ENCODE data around the gene OR1J1. TPM values are rescaled to one million over a fixed set of nuclear protein-coding genes. Genes with fewer than 3 reads are reported as not detected.

The OR1J1 gene
- total and polyA plus RNA-seq, 8 donors: not detected

DNA sequence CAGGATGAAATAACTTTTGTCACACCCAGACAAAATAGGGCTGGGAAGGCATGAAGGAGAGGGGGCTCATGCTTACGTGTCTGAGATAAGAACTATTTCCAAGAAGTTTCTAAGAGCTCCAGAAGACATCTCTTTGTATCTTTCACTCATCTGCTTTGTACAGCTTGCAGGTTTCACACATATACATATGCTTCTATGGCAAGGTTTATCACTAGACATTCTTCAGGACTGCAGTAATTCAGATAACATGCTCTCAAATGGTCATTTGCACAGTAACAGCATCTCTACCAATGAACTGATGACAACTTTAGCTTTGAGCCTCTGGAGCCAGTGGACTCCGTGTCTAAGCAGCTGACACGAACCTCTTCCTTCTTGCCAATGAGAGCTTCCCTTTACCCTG, 3.2 kb downstream of the OR1J1 start:
- no peak for TF ChIP-seq EP300 (IDR thresholded peaks at IDR 0.05)
- intact Hi-C loops (cut with DNase I; ENCODE audit: low total_unique reads): no loop called here
- H3K9me3 ChIP-seq: no peaks in the 10 kb centered on the region
- no peaks in the 10 kb centered on the region for H3K27me3 ChIP-seq
- H3K36me3 ChIP-seq: no peaks in the 10 kb centered on the region
- no peak overlapping the region for H3K27ac ChIP-seq
- 60 to 79% (median 72%) methylated on average over 3 of the region's 3 CpGs for WGBS, 5 donors
- H3K4me1 ChIP-seq: no peaks in the 10 kb centered on the region
- no peak overlapping the region for H3K4me3 ChIP-seq
- no peak for DNase-seq

DNA sequence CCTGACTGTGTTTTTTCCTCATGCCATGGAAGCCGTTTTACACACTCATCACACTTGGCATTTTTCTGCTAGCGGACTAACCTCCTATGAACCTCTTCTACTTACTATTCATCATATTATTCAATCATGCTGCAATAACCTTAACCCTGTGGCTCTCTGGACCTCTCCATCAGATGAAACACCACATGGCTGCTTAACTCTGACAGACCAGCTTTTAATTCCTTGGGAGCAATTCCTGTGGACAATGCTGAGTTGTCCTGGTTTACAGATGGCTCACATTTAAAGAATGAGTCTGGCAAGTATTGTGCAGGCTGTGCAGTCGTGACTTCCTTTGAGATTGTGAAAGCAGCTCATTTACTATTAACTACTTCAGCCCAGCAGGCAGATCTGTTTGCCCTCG, 9.0 kb downstream of the OR1J1 start:
- DNase-seq: no peak
- Histone ChIP-seq H3K9me3 (no peaks in the 10 kb centered on the region), H3K27ac (no peak overlapping the region), H3K27me3 (no peaks in the 10 kb centered on the region), H3K36me3 (no peaks in the 10 kb centered on the region), H3K4me3 (no peak overlapping the region), H3K4me1 (peaks cover 0 to 21% (median 13%) of the 10 kb centered on the region in 4 donors)
- no peak for TF ChIP-seq POLR2A (IDR thresholded peaks at IDR 0.05)
- no peak for TF ChIP-seq EP300 (IDR thresholded peaks at IDR 0.05)
- 48 to 62% (median 53%) methylated on average over 4 of the region's 4 CpGs for WGBS, 5 donors
- intact Hi-C loops (cut with DNase I; ENCODE audit: low total_unique reads): loop anchor here (10.0 kb wide), 2 partner anchors 516 to 886 kb away; partner anchors contain the start of gene CRB2

DNA sequence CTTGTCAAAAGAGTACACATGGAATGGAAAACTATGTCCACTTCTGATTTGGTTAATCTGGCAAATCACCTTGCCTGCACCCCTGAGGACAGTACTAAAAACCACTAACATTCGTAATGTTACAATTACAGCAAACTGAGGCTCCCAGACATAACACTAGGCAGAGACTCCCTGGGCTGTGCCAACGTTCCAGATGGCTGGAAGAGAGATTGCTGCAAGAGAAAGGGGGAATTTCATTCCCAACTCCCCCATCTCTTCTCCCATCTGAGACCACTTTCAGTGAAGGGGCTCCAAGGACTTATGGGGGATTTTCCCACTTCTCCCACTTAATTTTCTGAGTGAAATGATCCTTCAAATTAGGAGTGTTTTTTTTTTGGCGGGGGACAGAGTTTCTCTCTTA, 11.3 kb downstream of the OR1J1 start:
- H3K9me3 ChIP-seq: no peaks in the 10 kb centered on the region
- intact Hi-C loops (cut with DNase I; ENCODE audit: low total_unique reads): loop anchor here (10.0 kb wide), 2 partner anchors 518 to 888 kb away; partner anchors contain the start of gene CRB2
- no peak for DNase-seq
- TF ChIP-seq POLR2A (IDR thresholded peaks at IDR 0.05): no peak
- no peak for TF ChIP-seq POLR2AphosphoS5 (IDR thresholded peaks at IDR 0.05)
- no peak for TF ChIP-seq EP300 (IDR thresholded peaks at IDR 0.05)
- TF ChIP-seq, protein P1, sequence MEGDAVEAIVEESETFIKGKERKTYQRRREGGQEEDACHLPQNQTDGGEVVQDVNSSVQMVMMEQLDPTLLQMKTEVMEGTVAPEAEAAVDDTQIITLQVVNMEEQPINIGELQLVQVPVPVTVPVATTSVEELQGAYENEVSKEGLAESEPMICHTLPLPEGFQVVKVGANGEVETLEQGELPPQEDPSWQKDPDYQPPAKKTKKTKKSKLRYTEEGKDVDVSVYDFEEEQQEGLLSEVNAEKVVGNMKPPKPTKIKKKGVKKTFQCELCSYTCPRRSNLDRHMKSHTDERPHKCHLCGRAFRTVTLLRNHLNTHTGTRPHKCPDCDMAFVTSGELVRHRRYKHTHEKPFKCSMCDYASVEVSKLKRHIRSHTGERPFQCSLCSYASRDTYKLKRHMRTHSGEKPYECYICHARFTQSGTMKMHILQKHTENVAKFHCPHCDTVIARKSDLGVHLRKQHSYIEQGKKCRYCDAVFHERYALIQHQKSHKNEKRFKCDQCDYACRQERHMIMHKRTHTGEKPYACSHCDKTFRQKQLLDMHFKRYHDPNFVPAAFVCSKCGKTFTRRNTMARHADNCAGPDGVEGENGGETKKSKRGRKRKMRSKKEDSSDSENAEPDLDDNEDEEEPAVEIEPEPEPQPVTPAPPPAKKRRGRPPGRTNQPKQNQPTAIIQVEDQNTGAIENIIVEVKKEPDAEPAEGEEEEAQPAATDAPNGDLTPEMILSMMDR (IDR thresholded peaks at IDR 0.05): no peak
- WGBS, 5 donors: 59 to 76% (median 65%) methylated on average over 3 of the region's 3 CpGs
- H3K4me1 ChIP-seq: peaks cover 0 to 21% (median 13%) of the 10 kb centered on the region in 4 donors
- H3K36me3 ChIP-seq: no peaks in the 10 kb centered on the region
- no peak overlapping the region for H3K27ac ChIP-seq
- no peaks in the 10 kb centered on the region for H3K27me3 ChIP-seq
- no peak overlapping the region for H3K4me3 ChIP-seq

DNA sequence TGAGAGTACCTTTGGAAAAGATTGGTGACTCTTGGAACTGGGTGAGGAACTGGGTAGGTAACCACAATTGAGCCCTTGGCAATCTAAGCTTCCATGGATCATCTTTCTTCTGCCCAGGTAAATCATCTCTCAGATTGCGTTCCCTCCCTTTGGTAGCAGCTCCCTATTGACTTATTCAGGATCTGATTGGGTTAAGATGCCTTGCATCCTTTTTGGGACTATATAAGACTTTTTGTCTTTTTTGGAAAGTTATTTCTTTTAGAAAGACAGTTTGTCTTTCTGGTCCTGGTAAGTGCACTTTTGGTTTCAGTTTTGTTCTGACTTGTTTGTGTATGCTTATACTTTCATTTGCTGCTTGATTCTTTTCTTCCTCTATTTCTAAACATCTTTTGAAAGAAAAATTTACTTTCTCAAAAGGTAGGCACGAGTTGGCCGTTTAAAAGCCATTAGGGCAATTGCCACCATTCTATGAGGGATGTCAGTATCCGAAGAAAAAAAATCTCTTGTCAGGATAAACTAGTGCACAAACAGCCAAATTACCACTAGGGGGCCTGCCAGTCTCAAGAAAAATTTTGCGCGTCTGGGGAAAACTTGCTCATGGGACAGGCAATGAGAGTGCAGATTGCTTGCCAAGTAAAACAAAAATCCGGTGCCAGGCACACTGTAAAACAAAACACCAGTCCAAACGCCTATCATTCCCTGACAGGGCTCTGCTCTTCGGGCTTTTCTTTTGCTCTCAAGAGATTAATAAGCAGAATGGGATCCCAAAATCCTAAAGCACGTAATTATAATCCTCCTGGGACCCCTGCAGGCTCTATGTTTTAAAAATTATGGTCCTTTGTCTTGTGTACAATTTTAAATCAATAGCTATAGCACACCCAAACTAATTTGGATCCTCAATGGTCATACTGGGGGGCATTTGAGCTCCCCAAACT, 12.8 kb downstream of the OR1J1 start:
- intact Hi-C loops (cut with DNase I; ENCODE audit: low total_unique reads): loop anchor here (5.0 to 10.0 kb wide), 3 partner anchors 347 to 890 kb away; partner anchors contain the start of gene CRB2
- Histone ChIP-seq H3K9me3 (no peaks in the 10 kb centered on the region), H3K27ac (peak overlapping the region in 4 of 5 donors; percentile 36 to 70 (median 57)), H3K27me3 (no peaks in the 10 kb centered on the region), H3K36me3 (no peaks in the 10 kb centered on the region), H3K4me1 (peaks cover 0 to 21% (median 13%) of the 10 kb centered on the region in 4 donors), H3K4me3 (peak overlapping the region; percentile 29 to 49 (median 46))
- 10 to 12% (median 10%) methylated on average over 10 of the region's 10 CpGs for WGBS, 5 donors
- peak; percentile 83 to 91 for DNase-seq
- TF ChIP-seq, protein P1 (IDR thresholded peaks at IDR 0.05): peak in 5 of 7 experiments; percentile 72 to 90 (median 80)
- peak in 2 of 3 donors; percentile 39 to 55 for TF ChIP-seq POLR2AphosphoS5 (IDR thresholded peaks at IDR 0.05)
- TF ChIP-seq POLR2A (IDR thresholded peaks at IDR 0.05): no peak

DNA sequence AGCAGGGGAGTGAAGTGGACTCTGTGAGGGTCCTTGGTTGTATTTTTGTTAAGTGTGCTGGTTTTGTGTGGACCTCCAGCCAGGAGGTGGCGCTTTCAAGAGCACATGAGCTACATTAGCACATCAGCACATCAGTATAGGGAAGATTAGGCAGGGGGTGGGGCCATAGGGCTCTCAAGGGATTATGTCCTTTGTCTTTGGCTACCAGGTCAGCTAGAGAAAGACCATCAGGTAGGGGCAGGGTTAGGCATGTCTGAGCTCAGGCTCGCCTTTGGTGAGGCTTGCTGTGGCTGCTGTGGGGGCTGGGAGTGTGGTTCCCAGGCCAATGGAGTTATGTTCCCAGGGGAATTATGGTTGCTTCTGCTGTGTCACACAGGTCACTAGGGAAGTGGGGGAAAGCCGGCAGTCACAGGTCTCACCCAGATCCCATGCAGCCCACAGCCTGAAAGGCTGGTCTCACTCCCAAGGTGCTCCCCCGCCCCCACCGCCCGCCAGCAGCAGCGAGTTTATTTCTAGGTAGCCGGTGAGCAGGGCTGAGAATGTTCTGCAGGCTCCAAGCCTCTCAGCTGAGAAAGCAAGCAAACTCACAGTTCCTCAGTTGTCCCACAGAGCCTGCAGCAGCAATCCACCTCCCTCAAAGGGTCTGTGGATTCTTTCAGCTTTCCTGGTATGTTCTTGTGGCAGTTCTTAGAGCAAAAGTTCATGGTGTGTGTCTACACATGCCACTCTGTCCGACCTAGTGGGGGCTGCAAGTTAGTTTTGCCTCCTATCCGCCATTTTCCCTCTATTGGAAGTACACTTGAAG, 13.7 kb downstream of the OR1J1 start:
- peaks cover 0 to 21% (median 13%) of the 10 kb centered on the region in 4 donors for H3K4me1 ChIP-seq
- peak overlapping the region in 4 of 5 donors; percentile 36 to 70 (median 57) for H3K27ac ChIP-seq
- TF ChIP-seq, protein P1 (IDR thresholded peaks at IDR 0.05): no peak
- TF ChIP-seq POLR2AphosphoS5 (IDR thresholded peaks at IDR 0.05) (no peak), EP300 (IDR thresholded peaks at IDR 0.05) (no peak), POLR2A (IDR thresholded peaks at IDR 0.05) (no peak)
- WGBS, 5 donors: 82 to 94% (median 88%) methylated on average over 4 to 10 of the region's 10 CpGs
- H3K4me3 ChIP-seq: peak overlapping the region; percentile 29 to 49 (median 46)
- DNase-seq: peak in 1 of 2 donors; percentile 9
- no peaks in the 10 kb centered on the region for H3K9me3 ChIP-seq
- H3K27me3 ChIP-seq: no peaks in the 10 kb centered on the region
- no peaks in the 10 kb centered on the region for H3K36me3 ChIP-seq
- intact Hi-C loops (cut with DNase I; ENCODE audit: low total_unique reads): loop anchor here (5.0 to 10.0 kb wide), 3 partner anchors 348 to 891 kb away; partner anchors contain the start of gene CRB2
